ENCODE measurements around the gene PTPRM.

GRCh38 chr18:7979714-7980113 lies 412.6 kb downstream of the PTPRM start:
- no peak for TF ChIP-seq CTCF (IDR thresholded peaks at IDR 0.05)
- no peak for TF ChIP-seq POLR2A (IDR thresholded peaks at IDR 0.05)
